NCI-H2227 (cell line): ENCODE results near the gene LRBA.

Experiments used
- DNase-seq: peaks from one replicate; lab custom pipeline; 2025; ENCODE audit not compliant: unreplicated experiment; lab: John Stamatoyannopoulos, UW

The LRBA gene

DNA sequence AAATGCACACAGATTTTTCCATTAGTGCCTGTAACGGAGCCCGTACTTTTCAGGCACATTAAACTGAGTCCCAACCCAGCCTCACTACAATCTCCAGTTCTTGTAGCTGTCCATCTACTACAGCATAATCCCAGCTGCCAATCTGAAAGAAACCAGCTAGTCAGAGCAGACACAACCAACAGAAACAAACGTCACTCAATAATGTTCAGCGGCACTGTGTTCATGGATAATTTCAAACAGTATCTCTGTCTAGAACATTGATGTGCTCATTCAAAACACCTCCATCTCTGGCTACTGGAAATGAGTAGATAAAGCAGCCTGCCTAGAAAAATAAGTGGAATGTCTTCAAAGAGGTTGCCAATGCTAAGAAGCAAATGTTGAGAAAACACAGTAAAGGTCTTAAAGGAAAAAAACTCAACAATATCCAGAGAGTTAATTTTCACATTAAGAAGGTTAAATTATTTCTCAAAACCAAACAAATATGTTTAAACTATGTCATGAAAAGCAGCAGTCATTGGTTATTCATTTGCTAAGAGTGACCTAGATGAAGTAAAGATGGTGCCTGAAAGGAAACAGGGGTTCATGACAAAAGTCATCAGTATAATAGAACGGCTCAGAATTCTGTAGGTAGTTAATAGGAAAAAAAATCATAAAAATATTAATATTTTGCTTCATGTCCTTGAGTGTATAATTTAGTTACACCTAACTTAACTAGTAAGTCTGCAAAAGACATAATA, 678.2 kb downstream of the LRBA start:
- DNase-seq: no peak

DNA sequence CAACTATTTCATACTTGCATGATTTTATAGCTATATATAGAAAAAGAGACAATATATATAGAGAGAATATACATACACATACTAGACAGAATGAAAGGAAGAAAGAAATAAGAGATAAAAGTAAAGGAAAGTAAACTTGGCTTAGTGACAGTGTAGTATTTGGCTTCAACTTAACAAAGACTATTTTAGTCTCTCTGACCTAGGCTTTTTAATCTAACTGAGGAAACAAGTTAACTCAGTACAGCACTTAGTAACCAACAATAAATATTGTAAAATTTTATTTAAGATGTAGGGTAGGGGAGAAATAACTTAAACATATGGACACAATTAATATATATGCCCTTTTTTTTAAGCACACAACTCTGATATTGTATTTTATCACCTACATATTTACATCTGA, 682.1 kb downstream of the LRBA start:
- no peak for DNase-seq

DNA sequence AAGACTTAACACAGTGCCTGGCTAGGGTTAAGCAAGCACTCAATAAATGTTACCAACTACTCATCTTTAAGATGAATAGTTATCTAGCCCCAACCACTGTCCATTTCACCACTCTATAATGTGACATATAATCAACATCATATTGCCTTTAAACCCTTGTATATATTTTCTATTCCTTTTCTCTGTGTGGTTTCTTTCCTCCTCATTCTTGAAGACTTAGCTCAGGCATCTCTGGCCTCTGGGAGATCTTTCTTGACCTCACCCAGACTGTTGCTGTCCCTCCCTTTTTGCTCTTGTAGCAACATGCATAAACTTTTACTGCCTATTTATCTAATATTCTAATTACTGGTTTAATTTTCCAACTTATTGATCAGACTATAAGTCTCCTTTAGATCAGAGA, 683.0 kb downstream of the LRBA start:
- DNase-seq: no peak

DNA sequence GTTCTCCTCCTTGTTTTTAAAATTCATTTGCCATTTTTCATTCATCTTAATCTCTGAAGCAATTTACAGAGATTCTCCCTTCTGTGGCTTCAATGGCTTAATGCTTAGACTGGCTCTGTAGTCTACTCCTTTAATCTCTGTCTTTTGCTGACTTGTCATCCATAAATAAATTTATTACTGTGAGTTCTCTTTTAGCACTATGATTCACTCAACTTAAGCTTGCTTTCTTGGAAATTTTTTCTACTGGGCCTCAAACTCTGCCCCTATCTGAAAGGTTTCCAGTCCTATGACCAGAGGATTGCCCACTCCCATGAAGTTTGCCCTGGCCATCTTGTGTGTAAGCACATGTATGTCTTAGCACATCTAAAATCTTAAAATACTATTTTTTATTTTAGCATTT, 685.7 kb downstream of the LRBA start:
- no peak for DNase-seq

DNA sequence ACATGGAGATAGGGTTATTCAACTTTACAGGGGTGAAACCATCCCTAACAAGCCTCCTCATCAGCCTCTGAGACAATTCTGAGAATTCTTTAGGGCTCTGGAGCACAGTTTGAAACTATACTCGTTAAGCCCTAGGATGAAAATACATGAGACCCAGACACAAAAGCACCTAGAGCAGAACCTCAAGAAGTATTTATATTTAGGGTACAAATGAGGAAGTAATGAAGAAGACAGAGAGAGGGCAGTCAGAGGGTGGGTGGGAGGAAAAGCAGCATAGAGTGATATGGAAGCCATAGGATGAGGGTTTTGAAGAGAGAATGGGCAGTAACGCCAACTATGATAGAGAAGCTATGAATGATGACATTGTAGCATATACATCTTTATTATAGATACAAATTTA, 686.6 kb downstream of the LRBA start:
- no peak for DNase-seq

DNA sequence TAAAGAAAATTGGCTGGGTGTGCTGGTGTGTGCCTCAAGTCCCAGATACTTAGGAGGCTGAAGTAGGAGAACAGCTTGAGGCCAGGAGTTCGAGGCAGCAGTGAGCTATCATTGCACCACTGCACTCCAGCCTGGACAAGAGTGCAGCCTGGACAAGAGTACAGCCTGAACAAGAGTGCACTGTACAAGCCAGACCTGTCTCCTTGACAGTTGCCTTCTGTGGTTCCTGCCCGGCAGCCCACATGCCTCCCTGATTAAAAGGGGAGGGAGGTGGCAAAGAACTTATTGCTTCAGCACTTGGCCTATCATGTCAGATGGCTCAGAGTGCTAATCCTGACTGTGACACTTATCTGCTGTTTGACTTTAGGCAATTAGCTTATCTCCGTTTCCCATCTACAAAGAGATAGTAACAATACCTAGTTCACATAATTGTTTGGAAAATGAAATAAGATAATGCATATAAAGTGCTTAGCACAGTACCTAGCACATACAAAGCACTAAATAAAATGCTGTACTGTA, 687.8 kb downstream of the LRBA start:
- no peak for DNase-seq

DNA sequence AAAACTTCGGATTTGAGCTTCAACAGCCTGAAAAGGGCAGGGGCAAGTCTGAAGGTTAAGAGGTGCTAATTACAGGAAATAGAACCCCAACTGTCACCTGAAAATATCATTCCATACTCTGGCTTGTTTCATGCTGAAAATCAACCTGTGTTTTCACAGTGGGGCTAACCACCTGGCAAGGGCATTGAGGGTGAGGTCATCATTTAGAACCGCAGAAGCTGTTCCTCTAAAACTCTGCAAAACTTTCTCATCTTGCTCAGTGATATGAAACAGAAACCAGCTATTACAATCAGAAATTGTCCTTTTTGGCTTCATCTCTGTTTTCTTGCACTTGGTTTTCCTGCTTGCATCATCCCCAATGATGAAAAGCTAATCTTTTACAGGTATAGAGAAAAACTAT, 689.2 kb downstream of the LRBA start:
- no peak for DNase-seq

DNA sequence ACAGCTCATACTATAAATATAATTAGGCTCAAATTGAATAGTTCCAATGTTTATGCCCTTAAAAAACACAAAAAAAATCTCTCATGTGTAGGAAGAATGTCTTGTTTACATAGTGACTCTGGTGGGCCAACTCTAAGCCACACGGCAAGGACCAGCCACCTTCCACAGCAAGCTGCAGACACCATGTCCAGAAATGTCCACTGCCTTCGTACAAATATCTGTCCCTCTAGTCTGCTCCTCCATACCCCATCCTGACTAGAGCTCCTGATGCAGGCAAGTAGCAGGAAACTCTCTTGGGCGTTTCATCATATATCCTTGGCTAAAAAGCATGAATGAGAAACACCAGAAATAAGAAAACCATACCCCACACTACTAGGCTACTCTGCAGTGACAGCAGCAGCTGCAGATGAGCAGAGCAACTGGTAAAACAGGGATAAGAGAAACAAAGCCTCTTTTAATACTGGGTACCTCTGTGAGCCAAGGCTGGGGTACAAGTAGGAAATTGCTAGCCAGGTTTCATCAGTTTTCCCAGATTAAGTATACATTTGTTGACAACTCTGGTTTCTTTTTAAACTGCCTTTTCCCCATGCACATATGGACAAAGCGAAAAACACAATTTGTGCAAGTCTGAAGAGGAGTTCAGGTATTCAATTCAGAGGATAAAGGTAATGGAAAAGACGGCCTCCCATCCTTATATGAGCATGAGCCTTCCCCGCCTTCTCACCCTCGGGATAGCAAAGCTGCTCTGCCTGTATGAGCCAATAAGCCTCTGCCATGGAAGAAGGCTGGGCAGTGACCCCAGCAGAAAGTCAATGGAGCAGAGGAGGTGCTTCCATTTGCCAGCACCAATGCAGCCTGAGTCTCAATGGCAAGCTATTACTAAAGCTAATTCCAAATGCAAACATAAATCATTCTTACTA, 691.4 kb downstream of the LRBA start:
- DNase-seq: no peak

DNA sequence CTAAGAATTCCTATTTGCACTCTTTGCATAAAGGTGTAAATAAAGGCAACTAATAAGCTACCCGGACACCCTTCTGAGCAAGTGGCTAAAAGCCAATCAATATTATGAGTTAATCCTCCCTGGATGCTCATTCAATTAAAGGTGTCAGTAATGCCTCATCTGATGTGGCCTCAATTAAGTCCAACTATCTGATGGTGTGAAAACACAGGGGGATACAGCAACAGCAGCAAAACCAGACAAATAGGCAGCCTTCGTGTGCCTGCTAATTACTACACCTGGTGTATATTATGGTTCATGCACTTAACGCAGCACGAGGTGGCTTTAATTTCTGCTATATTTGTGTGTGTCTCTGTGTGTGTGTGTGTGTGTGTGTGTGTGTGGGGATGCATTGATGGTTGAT, 692.4 kb downstream of the LRBA start:
- DNase-seq: no peak

DNA sequence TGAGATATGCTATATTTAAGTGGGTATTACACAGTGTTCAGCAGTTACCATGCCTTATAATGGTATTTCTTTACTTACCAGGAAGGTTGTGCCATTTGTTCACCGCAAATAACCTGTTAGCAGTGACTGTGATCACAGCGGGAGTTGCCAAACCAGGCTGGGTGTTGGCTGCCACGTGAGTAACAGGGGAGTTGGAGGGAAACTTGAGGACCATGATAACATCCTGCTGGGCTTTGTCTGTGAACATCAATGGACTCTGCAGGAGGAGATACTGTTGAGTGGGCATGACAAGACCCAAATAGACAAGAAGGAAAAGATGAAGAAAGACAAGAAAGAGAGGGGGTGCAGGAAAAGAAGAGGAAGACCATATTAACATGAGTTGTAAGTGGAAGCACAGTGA, 694.0 kb downstream of the LRBA start:
- DNase-seq: no peak

DNA sequence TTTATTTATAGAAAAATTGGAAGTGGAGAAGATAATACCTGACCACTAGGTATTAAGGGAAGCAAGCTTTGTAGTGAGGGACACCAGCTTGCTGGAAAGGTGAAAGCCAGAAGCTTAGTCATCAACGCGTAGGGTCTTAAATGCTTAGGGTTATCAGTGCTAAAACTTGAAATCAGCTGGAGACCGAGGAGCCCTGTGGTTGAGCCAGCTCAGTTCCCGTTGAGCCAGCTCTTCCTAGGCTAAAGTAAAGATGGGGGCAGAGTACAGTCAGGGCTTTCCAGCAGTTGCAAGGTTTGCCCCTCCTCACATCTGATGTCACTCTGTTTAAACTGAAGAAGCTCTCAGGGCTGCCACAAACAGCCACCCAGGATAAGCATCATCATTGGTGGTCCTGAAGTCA, 696.1 kb downstream of the LRBA start:
- no peak for DNase-seq

DNA sequence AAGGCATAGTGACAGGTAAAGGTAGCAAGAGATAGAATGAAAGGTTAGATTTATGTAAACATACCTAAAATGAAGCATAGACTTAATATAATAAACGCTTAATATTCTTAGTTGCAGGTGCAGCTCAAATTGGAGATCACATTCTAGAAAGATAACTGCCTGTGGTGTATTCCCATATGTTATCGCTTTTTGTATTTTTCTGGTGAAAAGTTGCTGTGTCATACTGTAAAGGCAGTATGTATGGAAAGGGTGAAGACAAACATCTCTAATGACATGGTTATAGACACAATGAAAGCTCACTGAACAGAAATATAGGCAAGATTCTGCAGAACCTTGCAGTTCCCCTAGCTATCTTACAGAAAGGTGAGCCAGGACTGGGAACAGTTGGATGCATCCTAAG, 696.6 kb downstream of the LRBA start:
- DNase-seq: no peak

DNA sequence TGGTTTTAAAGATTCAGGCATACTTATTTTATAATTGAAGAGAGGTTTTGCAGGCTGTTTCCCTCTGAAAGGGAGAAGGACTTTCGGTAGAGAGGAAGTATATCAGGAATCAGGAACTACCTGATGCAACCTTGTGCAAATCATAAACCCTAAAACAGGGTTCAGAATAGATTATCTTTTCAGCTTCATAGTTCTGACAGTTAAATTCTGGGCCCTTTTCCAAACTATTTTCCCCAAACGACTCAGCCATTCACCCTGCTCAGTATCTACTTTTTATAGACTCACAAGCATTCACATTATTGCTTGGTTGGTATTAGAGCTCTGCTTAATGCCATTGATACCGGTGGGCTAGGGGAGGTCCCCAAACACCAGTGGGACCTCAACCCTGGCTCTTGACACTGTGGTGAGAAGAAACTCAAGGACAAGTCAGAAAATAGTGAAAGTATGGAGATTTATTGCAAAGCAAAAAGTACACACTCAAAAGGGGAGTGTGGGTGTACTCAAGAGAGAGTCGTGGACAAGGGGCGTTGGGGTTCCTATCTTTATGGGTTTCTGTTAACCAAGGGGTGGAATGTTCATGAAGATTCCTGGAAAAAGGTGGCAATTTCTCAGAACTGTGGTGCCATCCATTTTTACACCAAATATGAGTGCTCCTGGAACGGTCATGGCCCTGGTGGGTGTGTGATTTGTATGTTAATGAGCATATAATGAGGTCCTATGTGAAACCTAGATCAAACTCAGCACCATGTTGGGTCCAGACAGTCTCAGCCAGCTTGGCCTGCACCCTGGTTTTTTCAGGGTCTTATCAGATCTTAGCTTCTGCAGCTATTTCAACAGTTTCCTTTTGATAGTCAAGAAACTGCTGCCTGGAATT, 698.5 kb downstream of the LRBA start:
- DNase-seq: no peak

DNA sequence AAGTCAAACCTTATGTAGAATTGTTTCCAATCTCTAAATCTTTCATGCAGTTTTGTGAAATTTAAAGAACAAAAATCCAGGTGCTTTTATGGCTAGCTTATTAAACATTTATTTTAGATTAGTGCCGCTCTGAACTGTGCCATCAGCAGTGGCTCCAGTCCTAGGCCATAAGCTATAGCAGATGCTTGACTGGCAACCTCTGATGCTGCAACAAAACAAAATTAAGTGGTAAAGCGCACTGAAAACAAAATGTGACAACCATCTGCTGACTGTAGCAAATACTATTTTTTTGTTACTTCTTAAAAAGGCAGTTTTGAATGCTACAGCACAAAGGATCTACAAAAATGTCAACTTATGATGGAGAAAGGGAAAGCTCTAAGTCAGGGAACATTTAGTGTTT, 699.4 kb downstream of the LRBA start:
- no peak for DNase-seq

DNA sequence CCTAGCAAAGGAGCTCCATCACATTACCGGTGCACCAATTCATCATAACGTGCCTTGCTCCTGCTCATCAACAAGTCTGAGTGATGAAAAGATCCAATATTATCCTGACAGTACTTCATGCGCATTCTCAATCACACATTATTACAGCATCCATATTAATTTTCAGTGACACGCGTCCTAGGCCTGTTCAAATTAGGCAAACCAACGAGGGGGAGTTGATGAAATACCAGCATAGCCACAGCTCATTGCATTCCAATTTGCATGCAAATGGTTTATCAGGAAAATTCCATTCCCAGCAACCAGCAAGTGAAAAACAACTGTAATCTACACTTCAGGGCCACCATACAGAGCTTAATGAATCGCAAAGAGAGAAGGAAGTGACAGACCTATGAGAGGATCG, 699.9 kb downstream of the LRBA start:
- DNase-seq: no peak

DNA sequence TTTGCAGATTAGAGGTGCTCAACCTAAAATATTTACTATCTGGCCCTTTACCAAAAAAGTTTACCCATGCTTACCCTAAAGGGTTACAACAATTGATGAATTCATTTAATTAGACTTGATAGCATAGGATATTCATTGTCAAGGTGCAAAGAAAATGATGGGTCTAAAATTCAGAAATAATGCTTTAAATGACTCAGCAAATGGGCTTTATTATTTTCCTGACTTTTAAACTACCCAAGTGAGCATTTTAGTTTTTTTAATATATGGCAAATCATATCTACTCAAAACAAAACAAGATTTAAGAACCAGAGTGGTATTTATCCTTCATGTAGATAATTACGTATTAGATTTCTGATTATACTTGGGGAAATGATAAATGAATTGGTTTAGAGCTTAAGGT, 701.1 kb downstream of the LRBA start:
- DNase-seq: no peak

DNA sequence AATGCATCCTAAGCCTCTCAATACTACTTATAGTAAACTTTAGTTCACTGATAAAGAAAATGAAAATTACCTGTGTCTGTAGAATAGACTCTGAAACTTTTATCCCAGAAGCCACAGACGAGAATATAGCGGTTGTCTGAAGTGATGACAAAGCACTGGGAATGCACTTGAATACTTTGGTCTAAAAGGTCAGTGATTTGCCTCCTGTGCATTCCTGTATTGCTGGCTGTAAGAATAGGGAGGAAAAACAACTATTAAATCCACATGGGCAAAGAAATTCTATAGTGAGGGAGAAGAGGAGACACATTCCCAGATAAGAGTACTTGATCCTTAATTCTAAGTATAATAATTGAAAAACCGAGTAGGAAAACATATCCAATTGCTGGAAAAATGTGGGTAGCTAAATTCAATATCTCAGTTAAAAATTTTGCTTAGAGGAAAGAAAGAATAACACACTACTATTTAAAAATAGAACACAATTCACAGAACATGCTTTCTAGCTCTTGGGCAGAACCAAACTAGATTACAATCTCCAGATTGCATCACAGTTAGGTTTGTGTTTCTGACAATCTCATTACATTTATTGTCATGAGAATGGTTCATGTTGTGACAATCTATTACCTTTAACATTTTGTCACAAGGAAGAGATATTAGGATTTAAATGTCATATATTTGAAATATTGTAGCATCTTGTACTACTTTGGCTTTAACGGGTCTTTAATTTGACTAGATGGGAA, 704.8 kb downstream of the LRBA start:
- no peak for DNase-seq

DNA sequence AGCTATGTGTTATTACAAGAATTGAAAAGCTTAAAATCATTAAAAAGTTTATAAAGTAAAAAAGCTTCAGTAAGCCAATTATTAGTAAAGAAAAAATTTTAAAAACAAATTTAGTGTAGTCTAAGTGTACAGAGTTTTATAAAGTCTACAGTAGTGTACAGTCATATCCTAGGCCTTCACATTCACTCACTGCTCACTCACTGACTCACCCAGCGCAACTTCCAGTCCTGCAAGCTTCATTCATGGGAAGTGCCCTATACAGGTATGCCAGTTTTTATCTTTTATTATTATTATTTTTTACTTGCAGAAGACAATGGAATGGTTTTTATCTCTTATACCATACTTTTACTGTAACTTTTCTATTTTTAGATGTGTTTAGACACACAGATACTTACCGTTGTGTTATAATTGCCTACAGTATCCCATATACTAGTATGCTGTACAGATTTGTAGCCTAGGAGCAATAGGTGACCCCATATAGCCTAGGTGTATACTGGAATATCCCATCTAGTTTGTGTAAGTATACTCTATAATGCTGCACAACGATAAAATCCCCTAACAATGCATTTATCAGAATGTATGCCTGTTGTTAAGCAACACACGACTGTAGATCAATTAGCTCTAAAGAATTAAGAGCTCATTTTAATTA, 706.1 kb downstream of the LRBA start:
- DNase-seq: no peak

DNA sequence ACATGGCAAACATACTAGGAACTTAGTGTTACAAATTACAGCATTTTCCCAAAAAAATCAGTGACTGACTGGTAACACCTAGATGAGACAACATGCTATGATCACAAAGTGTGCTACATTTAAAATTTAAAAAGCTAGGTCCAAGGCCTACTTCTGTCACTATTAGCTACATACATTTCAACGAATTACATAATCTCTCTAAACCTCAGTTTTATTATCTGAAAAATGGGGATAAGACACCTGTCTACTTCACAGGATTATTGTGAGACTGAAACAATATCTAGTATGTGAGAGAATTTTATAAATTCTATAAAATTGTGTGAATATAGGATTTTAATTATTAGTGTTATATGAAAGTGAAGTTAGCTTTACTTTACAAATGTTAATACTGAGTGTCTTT, 708.4 kb downstream of the LRBA start:
- DNase-seq: no peak

DNA sequence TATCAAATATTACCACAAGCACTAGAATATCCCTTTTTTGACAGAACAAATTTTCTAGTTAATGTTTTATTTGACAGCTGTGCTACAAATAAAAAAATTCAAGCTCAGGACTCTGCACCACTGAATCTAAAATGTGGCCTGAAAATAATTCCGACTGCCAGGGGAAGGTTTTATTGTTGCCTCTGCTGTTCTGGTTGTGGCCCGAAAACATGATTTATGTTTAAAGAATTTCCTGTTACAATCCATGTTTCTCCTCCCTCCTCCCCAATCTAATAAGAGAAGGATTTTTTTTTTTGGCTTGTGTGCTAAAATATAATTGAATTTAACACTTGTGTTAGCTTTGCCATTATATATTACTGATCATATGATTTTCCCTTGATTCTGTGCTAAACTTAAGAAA, 709.1 kb downstream of the LRBA start:
- DNase-seq: no peak
